ENCODE results near the gene GCK.

- TF ChIP-seq, protein P1, sequence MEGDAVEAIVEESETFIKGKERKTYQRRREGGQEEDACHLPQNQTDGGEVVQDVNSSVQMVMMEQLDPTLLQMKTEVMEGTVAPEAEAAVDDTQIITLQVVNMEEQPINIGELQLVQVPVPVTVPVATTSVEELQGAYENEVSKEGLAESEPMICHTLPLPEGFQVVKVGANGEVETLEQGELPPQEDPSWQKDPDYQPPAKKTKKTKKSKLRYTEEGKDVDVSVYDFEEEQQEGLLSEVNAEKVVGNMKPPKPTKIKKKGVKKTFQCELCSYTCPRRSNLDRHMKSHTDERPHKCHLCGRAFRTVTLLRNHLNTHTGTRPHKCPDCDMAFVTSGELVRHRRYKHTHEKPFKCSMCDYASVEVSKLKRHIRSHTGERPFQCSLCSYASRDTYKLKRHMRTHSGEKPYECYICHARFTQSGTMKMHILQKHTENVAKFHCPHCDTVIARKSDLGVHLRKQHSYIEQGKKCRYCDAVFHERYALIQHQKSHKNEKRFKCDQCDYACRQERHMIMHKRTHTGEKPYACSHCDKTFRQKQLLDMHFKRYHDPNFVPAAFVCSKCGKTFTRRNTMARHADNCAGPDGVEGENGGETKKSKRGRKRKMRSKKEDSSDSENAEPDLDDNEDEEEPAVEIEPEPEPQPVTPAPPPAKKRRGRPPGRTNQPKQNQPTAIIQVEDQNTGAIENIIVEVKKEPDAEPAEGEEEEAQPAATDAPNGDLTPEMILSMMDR (conservative IDR thresholded peaks at IDR 0.05 in 1 of 2, IDR thresholded peaks at IDR 0.05 in 1 of 2; ENCODE audit: extremely low read depth in 1 of 2, insufficient read depth in 1 of 2, low read depth in 1 of 2, low read length in 2 of 2) = no peak
- TF ChIP-seq EZH2 (IDR thresholded peaks at IDR 0.05; ENCODE audit: borderline replicate concordance, low read length) = no peak
Measured at GRCh38 chr7:44114586-44115310, 74.5 kb downstream of the GCK start.

Measured in mammary epithelial cell (primary cell).